ENCODE measurements around the gene FREY1.
"Not testable (repeated sequence)": the region's sequence is repeated elsewhere in the genome, so short reads cannot be mapped to it uniquely, and the experiment has no call there.

The FREY1 gene

GRCh38 chr11:45907911-45908370 lies 870 bp upstream of the FREY1 start:
- in situ Hi-C loops (cut with MboI; ENCODE audit: low sequenced_read_pairs, unreplicated experiment) = no loop called here
- DNase-seq (ENCODE audit: low spot score) = no peak
- no peak for TF ChIP-seq CTCF (IDR thresholded peaks at IDR 0.05; ENCODE audit: borderline replicate concordance, control extremely low read depth, extremely low read depth, insufficient read depth, missing control alignments)

GRCh38 chr11:45906096-45906682 lies 882 bp downstream of the FREY1 start:
- DNase-seq (ENCODE audit: low spot score) = no peak
- in situ Hi-C loops (cut with MboI; ENCODE audit: low sequenced_read_pairs, unreplicated experiment) = no loop called here
- TF ChIP-seq CTCF (IDR thresholded peaks at IDR 0.05; ENCODE audit: borderline replicate concordance, control extremely low read depth, extremely low read depth, insufficient read depth, missing control alignments) = no peak

- in situ Hi-C loops (cut with MboI; ENCODE audit: low sequenced_read_pairs, unreplicated experiment); DNase-seq (ENCODE audit: low spot score): not testable (repeated sequence)
Observed at GRCh38 chr11:45905576-45905975, 1.5 kb downstream of the FREY1 start.

- no peak for TF ChIP-seq CTCF (IDR thresholded peaks at IDR 0.05; ENCODE audit: borderline replicate concordance, control extremely low read depth, extremely low read depth, insufficient read depth, missing control alignments)
- in situ Hi-C loops (cut with MboI; ENCODE audit: low sequenced_read_pairs, unreplicated experiment) = no loop called here
- DNase-seq (ENCODE audit: low spot score) = no peak
Observed at GRCh38 chr11:45905095-45905494, 2.0 kb downstream of the FREY1 start.

- no peak for TF ChIP-seq CTCF (IDR thresholded peaks at IDR 0.05; ENCODE audit: borderline replicate concordance, control extremely low read depth, extremely low read depth, insufficient read depth, missing control alignments)
- no peak for DNase-seq (ENCODE audit: low spot score)
- in situ Hi-C loops (cut with MboI; ENCODE audit: low sequenced_read_pairs, unreplicated experiment) = no loop called here
Observed at GRCh38 chr11:45904309-45904915, 2.7 kb downstream of the FREY1 start.

- TF ChIP-seq CTCF (IDR thresholded peaks at IDR 0.05; ENCODE audit: borderline replicate concordance, control extremely low read depth, extremely low read depth, insufficient read depth, missing control alignments) = no peak
Observed at GRCh38 chr11:45902452-45903380, 4.4 kb downstream of the FREY1 start.

GRCh38 chr11:45901626-45902025 lies 5.4 kb downstream of the FREY1 start:
- in situ Hi-C loops (cut with MboI; ENCODE audit: low sequenced_read_pairs, unreplicated experiment) = no loop called here
- TF ChIP-seq CTCF (IDR thresholded peaks at IDR 0.05; ENCODE audit: borderline replicate concordance, control extremely low read depth, extremely low read depth, insufficient read depth, missing control alignments) = no peak

More at GRCh38 chr11:45902452-45903380, 4.4 kb downstream of the FREY1 start:
- in situ Hi-C loops (cut with MboI; ENCODE audit: low sequenced_read_pairs, unreplicated experiment) = no loop called here
- no peak for DNase-seq (ENCODE audit: low spot score)

More at GRCh38 chr11:45901626-45902025, 5.4 kb downstream of the FREY1 start:
- no peak for DNase-seq (ENCODE audit: low spot score)

Measured in GM13976 (cell line).